ENCODE data around the gene IFITM10. TPM values are rescaled to one million over a fixed set of nuclear protein-coding genes. Genes with fewer than 3 reads are reported as not detected.
A peak's percentile ranks its signal among the peaks of the same experiment; 100 is the strongest.

The IFITM10 gene
- 10 to 100 TPM; 27.2 to 28.6 TPM for total RNA-seq

DNA sequence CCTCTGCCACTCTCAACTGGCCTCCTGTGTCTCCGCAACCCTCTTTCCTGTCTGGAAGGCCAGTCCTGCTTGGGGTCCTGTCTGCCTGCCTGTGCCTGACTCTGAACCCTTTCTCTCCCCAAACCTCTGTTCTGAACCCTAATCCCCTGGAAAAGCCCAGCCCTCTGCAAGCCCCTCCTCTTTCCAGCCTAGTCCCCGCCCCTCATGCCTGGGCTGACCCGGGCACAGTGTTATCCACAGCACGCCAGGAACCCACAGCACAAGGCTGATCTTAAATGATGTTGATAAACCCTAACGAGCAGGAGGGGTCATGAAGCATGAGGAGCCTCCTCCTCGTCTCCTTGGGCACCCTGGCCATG, at the start of gene IFITM10:
IFITM10 (minus strand) TSS at position 115 of the 359 bp plus-strand sequence. CDS start 153 bp downstream, outside the sequence.
- Histone ChIP-seq H3K4me3 (peak within 1 kb of the TSS; percentile 88), H3K27me3 (replicated peaks; ENCODE audit: insufficient read depth) (no peaks in the 10 kb centered on the region), H3K27ac (peak within 1 kb of the TSS; percentile 92 to 98), H3K4me1 (ENCODE audit: control insufficient read depth in 1 of 2, low read depth in 2 of 2) (peaks cover 32 to 59% of the 10 kb centered on the region in 2 donors), H3K36me3 (peaks cover 28% of the 10 kb centered on the region), H3K9me3 (no peaks in the 10 kb centered on the region)
- TF ChIP-seq, protein P1, sequence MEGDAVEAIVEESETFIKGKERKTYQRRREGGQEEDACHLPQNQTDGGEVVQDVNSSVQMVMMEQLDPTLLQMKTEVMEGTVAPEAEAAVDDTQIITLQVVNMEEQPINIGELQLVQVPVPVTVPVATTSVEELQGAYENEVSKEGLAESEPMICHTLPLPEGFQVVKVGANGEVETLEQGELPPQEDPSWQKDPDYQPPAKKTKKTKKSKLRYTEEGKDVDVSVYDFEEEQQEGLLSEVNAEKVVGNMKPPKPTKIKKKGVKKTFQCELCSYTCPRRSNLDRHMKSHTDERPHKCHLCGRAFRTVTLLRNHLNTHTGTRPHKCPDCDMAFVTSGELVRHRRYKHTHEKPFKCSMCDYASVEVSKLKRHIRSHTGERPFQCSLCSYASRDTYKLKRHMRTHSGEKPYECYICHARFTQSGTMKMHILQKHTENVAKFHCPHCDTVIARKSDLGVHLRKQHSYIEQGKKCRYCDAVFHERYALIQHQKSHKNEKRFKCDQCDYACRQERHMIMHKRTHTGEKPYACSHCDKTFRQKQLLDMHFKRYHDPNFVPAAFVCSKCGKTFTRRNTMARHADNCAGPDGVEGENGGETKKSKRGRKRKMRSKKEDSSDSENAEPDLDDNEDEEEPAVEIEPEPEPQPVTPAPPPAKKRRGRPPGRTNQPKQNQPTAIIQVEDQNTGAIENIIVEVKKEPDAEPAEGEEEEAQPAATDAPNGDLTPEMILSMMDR (IDR thresholded peaks at IDR 0.05) = no peak
- DNase-seq (ENCODE audit: low spot score) = no peak
- no peak for ATAC-seq (ENCODE audit: insufficient number of reproducible peaks, low FRiP score, low read depth)

DNA sequence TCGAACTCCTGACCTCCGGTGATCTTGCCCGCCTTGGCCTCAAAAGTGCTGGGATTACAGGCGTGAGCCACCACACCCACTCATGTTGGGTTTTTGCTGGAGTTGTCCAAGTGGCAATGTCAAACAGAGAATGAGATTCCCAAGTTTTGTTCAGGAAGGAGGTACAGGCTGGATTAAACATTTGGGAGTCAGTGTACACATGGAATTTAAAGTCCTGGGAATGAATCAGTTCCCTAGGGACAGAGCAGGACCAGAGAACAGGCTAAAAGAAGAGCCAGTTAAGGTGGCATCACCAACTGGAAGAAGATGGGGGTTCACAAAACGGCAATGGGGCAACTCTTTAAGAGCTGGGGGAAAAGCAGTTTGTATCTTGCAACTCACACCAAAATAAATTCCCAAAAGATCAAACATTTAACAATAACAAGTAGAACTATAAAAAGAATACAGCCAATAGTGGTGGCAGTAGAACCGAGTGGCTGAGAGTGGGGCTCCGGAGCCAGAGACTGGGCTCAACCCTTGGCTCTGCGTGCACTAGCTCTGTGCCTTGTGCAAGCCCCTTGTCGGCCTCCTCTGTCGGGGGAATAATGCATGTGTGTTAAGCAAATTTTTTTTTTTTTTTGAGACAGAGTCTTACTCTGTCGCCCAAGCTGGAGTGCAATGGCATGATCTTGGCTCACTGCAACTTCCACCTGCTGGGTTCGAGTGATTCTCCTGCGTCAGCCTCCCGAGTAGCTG, 47.2 kb upstream of the IFITM10 start:
- no peaks in the 10 kb centered on the region for H3K27me3 ChIP-seq (replicated peaks; ENCODE audit: insufficient read depth)
- ATAC-seq (ENCODE audit: insufficient number of reproducible peaks, low FRiP score, low read depth) (no peak), DNase-seq (ENCODE audit: low spot score) (no peak)
- no peaks in the 10 kb centered on the region for H3K36me3 ChIP-seq
- TF ChIP-seq, protein P1 (IDR thresholded peaks at IDR 0.05) = no peak
- no peak overlapping the region for H3K4me3 ChIP-seq
- no peak overlapping the region for H3K27ac ChIP-seq
- H3K9me3 ChIP-seq = no peaks in the 10 kb centered on the region
- no peaks in the 10 kb centered on the region for H3K4me1 ChIP-seq (ENCODE audit: control insufficient read depth in 1 of 2, low read depth in 2 of 2)

DNA sequence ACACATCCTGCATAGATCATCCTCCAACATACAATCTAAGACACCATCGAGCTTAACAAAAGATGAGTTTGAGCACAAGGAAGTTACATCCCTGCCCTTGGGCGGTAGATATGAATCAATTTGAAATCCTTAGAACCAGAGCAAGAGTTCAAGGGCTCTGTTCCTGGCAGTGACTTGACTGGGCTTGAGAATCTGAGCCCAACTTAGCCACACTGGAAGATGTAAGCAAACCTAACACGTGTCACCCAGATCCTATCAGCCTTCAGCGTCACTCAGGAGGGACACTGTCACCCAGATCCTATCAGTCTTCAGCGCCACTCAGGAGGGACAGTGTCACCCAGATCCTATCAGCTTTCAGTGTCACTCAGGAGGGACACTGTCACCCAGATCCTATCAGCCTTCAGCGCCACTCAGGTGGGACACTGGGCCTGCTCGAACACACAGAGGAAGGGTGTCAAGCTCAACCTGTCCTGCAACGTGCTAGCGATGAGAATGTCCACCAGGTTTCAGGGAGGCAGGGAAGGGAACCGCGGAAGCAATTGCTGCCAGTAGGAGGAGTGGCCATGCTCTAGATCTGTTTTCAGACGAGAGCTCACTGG, 46.1 kb upstream of the IFITM10 start:
- Histone ChIP-seq H3K9me3 (no peaks in the 10 kb centered on the region), H3K27ac (no peak overlapping the region), H3K4me3 (no peak overlapping the region), H3K27me3 (replicated peaks; ENCODE audit: insufficient read depth) (no peaks in the 10 kb centered on the region), H3K4me1 (ENCODE audit: control insufficient read depth in 1 of 2, low read depth in 2 of 2) (no peaks in the 10 kb centered on the region), H3K36me3 (no peaks in the 10 kb centered on the region)
- DNase-seq (ENCODE audit: low spot score) (no peak), ATAC-seq (ENCODE audit: insufficient number of reproducible peaks, low FRiP score, low read depth) (no peak)
- TF ChIP-seq, protein P1 (IDR thresholded peaks at IDR 0.05) = no peak

DNA sequence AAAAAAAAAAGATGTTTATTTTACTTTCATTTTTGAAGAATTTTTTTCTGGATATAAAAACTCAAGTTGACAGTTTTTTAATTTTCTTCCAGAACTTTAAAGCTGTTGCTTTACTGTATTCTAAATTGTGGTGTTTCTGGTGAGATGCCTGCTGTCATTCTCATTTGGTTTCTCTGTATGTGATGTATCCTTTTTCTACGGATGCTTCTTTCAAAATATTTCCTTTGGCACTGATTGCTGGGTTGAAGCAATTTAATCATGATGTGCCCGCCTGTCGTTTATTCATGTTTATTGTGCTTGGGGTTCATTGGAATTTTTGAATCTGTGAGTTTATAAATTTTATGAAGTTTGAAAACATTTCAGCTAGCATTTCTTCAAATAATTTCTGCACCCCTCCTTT, 42.7 kb upstream of the IFITM10 start:
- no peaks in the 10 kb centered on the region for H3K9me3 ChIP-seq
- no peak overlapping the region for H3K27ac ChIP-seq
- no peak for ATAC-seq (ENCODE audit: insufficient number of reproducible peaks, low FRiP score, low read depth)
- H3K4me1 ChIP-seq (ENCODE audit: control insufficient read depth in 1 of 2, low read depth in 2 of 2) = no peaks in the 10 kb centered on the region
- no peaks in the 10 kb centered on the region for H3K36me3 ChIP-seq
- H3K4me3 ChIP-seq = no peak overlapping the region
- no peak for DNase-seq (ENCODE audit: low spot score)
- TF ChIP-seq, protein P1 (IDR thresholded peaks at IDR 0.05) = no peak
- no peaks in the 10 kb centered on the region for H3K27me3 ChIP-seq (replicated peaks; ENCODE audit: insufficient read depth)

DNA sequence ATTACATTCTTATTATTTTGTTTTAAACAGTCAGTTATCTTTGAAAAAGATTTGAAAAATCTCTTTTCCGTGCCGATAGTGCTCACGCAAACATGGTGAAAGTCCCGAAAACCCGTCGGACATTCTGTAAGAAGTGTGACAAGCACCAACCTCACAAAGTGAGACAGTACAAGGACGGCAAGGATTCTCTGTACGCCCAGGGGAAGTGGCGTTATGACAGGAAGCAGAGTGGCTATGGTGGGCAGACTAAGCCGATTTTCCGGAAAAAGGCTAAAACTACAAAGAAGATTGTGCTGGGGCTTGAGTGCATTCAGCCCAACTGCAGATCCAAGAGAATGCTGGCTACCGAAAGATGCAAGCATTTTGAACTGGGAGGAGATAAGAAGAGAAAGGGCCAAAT, 42.1 kb upstream of the IFITM10 start:
- H3K4me3 ChIP-seq = no peak overlapping the region
- no peaks in the 10 kb centered on the region for H3K9me3 ChIP-seq
- no peaks in the 10 kb centered on the region for H3K36me3 ChIP-seq
- TF ChIP-seq, protein P1 (IDR thresholded peaks at IDR 0.05) = no peak
- ATAC-seq (ENCODE audit: insufficient number of reproducible peaks, low FRiP score, low read depth) (no peak), DNase-seq (ENCODE audit: low spot score) (no peak)
- H3K27ac ChIP-seq = no peak overlapping the region
- H3K4me1 ChIP-seq (ENCODE audit: control insufficient read depth in 1 of 2, low read depth in 2 of 2) = no peaks in the 10 kb centered on the region
- no peaks in the 10 kb centered on the region for H3K27me3 ChIP-seq (replicated peaks; ENCODE audit: insufficient read depth)
